SK-N-SH treated with all-trans-retinoic acid at 6 μM for 48 hours (cell line): Measurements from ENCODE around the gene ACOT6.
"Not testable (repeated sequence)": the region's sequence is repeated elsewhere in the genome, so short reads cannot be mapped to it uniquely, and the experiment has no call there.

Experiments used
- ATAC-seq: fragments of 200-7000 bp; cut with Tn5 transposase; 3 replicates; pipeline ENCODE4 v1.9.1; 2020; ENCODE audit warnings: mild to moderate bottlenecking, moderate library complexity
- ARNTL ChIP-seq: fragments of 450-650 bp; formaldehyde crosslinking; IDR thresholded peaks from 2 replicates; pipeline ENCODE4 v1.5.0; 2020; ENCODE audit warnings: low read depth, mild to moderate bottlenecking, moderate library complexity, borderline replicate concordance
- CSDC2 ChIP-seq: fragments of 250-450 bp; sonication (Bioruptor Pico); IDR thresholded peaks from 2 replicates; pipeline ENCODE4 v1.5.0; 2020; ENCODE audit warnings: mild to moderate bottlenecking, moderate library complexity
- ISL1 ChIP-seq: fragments of 250-450 bp; sonication (Bioruptor Pico); IDR thresholded peaks from 2 replicates; pipeline ENCODE4 v2.1.2; 2022; ENCODE audit warnings: mild to moderate bottlenecking, moderate library complexity
- PPARA ChIP-seq: fragments of 250-450 bp; sonication (Bioruptor Pico); IDR thresholded peaks from 2 replicates; pipeline ENCODE4 v1.5.0; 2020; ENCODE audit warnings: mild to moderate bottlenecking, borderline replicate concordance
- SNAI2 ChIP-seq: fragments of 250-450 bp; sonication (Bioruptor Pico); IDR thresholded peaks from 2 replicates; pipeline ENCODE4 v1.5.0; 2020; ENCODE audit warnings: mild to moderate bottlenecking, moderate library complexity
- ZFP3 ChIP-seq: fragments of 250-450 bp; sonication (Bioruptor Pico); IDR thresholded peaks from 2 replicates; pipeline ENCODE4 v1.5.0; 2020; ENCODE audit warnings: mild to moderate bottlenecking, moderate library complexity
- ZNF565 ChIP-seq: fragments of 450-650 bp; formaldehyde crosslinking; conservative IDR thresholded peaks from 2 replicates; pipeline ENCODE4 v1.5.0; 2020; ENCODE audit warnings: low read depth, mild to moderate bottlenecking, moderate library complexity
- ZNF70 ChIP-seq: fragments of 450-650 bp; formaldehyde crosslinking; IDR thresholded peaks from 2 replicates; pipeline ENCODE4 v1.5.0; 2020; ENCODE audit warnings: mild to moderate bottlenecking, moderate library complexity
- ZNF8 ChIP-seq: fragments of 450-650 bp; formaldehyde crosslinking; IDR thresholded peaks from 2 replicates; pipeline ENCODE4 v1.5.0; 2020; ENCODE audit warnings: mild to moderate bottlenecking, moderate library complexity
- TF ChIP-seq, protein P1 (sequence below): fragments of 250-450 bp; sonication (Bioruptor Pico); IDR thresholded peaks from 2 replicates; pipeline ENCODE4 v1.8.0; 2020; ENCODE audit warnings: mild to moderate bottlenecking, moderate library complexity, borderline replicate concordance
- TF ChIP-seq, protein P2 (sequence below): fragments of 250-450 bp; sonication (Bioruptor Pico); IDR thresholded peaks from 2 replicates; pipeline ENCODE4 v1.5.0; 2020; ENCODE audit warnings: mild to moderate bottlenecking, moderate library complexity
- TF ChIP-seq, protein P3 (sequence below): fragments of 250-450 bp; sonication (Bioruptor Pico); IDR thresholded peaks from 2 replicates; pipeline ENCODE4 v1.8.0; 2021; ENCODE audit warnings: low read depth, mild to moderate bottlenecking, moderate library complexity, borderline replicate concordance
- TF ChIP-seq, protein P4 (sequence below): fragments of 250-450 bp; sonication (Bioruptor Pico); IDR thresholded peaks from 2 replicates; pipeline ENCODE4 v1.5.1; 2020; ENCODE audit warnings: low read depth, mild to moderate bottlenecking, moderate library complexity
- TF ChIP-seq, protein P5 (sequence below): fragments of 250-450 bp; sonication (Bioruptor Pico); IDR thresholded peaks from 2 replicates; pipeline ENCODE4 v1.5.1; 2021; ENCODE audit warnings: mild to moderate bottlenecking, moderate library complexity

Gene ACOT6, protein sequence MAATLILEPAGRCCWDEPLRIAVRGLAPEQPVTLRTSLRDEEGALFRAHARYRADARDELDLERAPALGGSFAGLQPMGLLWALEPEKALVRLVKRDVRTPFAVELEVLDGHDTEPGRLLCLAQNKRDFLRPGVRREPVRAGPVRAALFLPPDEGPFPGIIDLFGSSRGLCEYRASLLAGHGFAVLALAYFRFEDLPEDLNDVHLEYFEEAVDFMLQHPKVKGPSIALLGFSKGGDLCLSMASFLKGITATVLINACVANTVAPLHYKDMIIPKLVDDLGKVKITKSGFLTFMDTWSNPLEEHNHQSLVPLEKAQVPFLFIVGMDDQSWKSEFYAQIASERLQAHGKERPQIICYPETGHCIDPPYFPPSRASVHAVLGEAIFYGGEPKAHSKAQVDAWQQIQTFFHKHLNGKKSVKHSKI

DNA sequence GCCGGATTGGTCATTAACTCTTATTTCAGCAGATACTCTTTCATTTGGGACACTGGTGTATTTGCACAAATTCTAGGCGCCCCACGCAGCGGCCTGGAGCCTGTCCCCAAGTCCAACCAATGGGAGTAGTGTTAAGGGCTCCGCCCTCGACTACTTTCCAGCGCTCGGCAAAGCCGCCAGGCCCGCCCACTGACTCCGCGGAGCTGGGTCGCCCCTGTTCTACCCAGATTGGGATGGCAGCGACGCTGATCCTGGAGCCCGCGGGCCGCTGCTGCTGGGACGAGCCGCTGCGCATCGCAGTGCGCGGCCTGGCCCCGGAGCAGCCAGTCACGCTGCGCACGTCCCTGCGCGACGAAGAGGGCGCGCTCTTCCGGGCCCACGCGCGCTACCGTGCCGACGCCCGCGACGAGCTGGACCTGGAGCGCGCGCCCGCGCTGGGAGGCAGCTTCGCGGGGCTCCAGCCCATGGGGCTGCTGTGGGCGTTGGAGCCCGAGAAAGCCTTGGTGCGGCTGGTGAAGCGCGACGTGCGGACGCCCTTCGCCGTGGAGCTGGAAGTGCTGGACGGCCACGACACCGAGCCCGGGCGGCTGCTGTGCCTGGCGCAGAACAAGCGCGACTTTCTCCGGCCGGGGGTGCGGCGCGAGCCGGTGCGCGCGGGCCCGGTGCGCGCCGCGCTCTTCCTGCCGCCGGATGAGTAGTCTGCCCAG, at the start of gene ACOT6:
TSS of gene ACOT6 (plus strand) at position 179 of the 707 bp plus-strand sequence. CDS start at position 234, 55 bp downstream.
- TF ChIP-seq, protein P1, sequence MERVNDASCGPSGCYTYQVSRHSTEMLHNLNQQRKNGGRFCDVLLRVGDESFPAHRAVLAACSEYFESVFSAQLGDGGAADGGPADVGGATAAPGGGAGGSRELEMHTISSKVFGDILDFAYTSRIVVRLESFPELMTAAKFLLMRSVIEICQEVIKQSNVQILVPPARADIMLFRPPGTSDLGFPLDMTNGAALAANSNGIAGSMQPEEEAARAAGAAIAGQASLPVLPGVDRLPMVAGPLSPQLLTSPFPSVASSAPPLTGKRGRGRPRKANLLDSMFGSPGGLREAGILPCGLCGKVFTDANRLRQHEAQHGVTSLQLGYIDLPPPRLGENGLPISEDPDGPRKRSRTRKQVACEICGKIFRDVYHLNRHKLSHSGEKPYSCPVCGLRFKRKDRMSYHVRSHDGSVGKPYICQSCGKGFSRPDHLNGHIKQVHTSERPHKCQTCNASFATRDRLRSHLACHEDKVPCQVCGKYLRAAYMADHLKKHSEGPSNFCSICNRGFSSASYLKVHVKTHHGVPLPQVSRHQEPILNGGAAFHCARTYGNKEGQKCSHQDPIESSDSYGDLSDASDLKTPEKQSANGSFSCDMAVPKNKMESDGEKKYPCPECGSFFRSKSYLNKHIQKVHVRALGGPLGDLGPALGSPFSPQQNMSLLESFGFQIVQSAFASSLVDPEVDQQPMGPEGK, result no peak
- TF ChIP-seq, protein P2, sequence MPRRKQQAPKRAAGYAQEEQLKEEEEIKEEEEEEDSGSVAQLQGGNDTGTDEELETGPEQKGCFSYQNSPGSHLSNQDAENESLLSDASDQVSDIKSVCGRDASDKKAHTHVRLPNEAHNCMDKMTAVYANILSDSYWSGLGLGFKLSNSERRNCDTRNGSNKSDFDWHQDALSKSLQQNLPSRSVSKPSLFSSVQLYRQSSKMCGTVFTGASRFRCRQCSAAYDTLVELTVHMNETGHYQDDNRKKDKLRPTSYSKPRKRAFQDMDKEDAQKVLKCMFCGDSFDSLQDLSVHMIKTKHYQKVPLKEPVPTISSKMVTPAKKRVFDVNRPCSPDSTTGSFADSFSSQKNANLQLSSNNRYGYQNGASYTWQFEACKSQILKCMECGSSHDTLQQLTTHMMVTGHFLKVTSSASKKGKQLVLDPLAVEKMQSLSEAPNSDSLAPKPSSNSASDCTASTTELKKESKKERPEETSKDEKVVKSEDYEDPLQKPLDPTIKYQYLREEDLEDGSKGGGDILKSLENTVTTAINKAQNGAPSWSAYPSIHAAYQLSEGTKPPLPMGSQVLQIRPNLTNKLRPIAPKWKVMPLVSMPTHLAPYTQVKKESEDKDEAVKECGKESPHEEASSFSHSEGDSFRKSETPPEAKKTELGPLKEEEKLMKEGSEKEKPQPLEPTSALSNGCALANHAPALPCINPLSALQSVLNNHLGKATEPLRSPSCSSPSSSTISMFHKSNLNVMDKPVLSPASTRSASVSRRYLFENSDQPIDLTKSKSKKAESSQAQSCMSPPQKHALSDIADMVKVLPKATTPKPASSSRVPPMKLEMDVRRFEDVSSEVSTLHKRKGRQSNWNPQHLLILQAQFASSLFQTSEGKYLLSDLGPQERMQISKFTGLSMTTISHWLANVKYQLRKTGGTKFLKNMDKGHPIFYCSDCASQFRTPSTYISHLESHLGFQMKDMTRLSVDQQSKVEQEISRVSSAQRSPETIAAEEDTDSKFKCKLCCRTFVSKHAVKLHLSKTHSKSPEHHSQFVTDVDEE (CRISPR knock-in tag), result 0 out of 2 replicates have a peak, but pooled peaks have one; percentile 36
- TF ChIP-seq PPARA (CRISPR knock-in tag) (no peak), ZFP3 (CRISPR knock-in tag) (peak; percentile 88), ZNF565 (no peak)
- TF ChIP-seq, all 23 proteins: peak for 2
- ATAC-seq, result peak; percentile 97

DNA sequence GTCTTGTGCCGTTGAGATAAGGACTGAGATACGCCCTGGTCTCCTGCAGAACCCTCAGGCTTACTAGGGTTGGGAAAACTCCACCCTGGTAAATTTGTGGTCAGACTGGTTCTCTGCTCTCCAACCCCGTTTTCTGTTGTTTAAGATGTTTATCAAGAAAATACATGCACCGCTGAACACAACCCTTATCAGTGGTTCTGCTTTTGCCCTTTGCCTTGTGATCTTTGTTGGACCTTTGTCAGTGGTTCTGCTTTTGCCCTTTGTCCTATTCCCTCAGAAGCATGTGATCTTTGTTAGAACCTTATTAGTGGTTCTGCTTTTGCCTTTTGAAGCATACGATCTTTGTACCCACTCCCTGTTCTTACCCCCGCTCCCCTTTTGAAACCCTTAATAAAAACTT, 49.6 kb upstream of the ACOT6 start:
- not testable (repeated sequence) for ATAC-seq

DNA sequence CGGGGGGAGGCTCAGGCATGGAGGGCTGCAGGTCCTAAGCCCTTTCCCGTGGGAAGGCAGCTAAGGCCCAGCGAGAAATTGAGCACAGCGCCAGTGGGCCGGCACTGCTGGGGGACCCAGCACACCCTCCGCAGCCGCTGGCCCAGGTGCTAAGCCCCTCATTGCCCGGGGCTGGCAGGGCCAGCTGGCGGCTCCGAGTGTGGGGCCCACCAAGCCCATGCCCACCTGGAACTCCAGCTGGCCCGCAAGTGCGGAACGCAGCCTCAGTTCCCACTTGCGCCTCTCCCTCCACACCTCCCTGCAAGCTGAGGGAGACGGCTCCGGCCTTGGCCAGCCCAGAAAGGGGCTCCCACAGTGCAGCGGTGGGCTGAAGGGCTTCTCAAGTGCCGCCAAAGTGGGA, 45.9 kb upstream of the ACOT6 start:
- not testable (repeated sequence) for ATAC-seq

DNA sequence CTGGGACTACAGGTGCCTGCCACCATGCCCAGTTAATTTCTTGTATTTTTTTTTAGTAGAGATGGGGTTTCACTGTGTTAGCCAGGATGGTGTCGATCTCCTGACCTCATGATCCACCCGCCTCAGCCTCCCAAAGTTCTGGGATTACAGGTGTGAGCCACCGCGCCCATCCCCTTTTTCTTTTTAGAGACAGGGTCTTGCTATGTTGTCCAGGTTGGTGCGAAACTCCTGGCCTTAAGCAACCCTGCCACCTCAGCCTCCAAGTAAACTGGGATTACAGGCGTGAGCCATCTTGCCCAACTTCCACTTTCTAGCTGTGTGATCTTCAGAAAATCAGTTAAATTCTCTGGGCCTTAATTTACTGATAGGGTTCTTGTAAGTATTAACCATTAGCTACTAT, 45.4 kb upstream of the ACOT6 start:
- ATAC-seq, result not testable (repeated sequence)

DNA sequence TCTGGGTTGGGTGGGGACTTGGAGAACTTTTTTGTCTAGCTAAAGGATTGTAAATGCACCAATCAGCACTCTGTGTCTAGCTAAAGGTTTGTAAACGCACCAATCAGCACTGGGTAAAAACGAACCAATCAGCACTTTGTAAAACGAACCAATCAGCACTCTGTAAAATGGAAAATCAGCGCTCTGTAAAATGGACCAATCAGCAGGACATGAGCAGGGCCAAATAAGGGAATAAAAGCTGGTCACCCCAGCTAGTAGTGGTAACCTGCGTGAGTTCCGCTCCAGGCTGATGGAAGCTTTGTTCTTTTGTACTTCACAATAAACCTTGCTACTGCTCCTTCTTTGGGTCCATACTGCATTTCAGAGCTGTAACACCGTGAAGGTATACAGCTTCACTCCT, 45.0 kb upstream of the ACOT6 start:
- ATAC-seq, result no peak
- TF ChIP-seq CSDC2, result no peak

DNA sequence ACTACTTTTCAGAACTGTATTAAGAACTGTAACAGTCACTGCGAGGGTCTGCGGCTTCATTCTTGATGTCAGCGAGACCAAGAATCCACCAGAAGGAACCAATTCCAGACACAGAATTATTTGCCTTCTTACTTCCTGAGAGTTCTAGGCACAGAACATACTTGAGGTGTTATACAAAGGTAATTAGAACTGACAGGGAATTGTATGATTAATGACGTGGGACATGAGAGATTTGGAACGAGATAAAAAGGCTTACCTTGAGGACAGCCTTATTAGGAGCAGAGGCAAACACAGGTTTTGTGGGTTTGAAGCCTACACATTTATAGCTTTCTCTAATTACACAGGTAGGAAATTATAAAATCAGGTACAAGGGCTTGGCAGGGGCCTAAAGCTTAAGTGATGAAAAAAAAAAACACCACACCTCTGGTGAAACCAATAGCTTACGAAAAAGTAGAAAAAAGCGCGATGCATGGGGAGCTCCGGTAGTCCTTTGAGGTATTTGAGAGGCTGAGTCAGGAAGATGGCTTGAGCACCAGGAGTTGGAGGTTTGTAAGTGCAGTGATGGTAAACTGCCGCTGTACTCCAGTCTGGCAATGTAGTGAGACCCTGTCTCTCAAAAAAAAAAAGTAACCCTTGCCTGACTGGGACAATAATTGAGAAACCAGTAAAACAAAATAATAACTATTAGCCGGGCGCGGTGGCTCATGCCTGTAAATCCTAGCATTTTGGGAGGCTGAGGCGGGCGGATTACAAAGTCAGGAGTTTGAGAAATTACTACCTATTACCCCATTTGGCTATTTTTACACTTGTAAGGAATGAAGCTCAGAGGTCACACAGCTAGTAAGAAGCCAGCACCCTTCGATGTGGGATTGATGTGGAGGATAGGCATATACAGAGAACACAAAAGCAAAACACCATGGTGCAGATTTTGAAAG, 44.1 kb upstream of the ACOT6 start:
- ATAC-seq, result peak; percentile 2; the same call in 2 of the 3 replicates
- TF ChIP-seq, protein P3, sequence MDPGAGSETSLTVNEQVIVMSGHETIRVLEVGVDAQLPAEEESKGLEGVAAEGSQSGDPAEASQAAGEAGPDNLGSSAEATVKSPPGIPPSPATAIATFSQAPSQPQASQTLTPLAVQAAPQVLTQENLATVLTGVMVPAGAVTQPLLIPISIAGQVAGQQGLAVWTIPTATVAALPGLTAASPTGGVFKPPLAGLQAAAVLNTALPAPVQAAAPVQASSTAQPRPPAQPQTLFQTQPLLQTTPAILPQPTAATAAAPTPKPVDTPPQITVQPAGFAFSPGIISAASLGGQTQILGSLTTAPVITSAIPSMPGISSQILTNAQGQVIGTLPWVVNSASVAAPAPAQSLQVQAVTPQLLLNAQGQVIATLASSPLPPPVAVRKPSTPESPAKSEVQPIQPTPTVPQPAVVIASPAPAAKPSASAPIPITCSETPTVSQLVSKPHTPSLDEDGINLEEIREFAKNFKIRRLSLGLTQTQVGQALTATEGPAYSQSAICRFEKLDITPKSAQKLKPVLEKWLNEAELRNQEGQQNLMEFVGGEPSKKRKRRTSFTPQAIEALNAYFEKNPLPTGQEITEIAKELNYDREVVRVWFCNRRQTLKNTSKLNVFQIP (CRISPR knock-in tag), result no peak
- TF ChIP-seq ZFP3 (CRISPR knock-in tag), result no peak
- no peak for TF ChIP-seq PPARA (CRISPR knock-in tag)
- no peak for TF ChIP-seq ARNTL (CRISPR knock-in tag)
- TF ChIP-seq, protein P4, sequence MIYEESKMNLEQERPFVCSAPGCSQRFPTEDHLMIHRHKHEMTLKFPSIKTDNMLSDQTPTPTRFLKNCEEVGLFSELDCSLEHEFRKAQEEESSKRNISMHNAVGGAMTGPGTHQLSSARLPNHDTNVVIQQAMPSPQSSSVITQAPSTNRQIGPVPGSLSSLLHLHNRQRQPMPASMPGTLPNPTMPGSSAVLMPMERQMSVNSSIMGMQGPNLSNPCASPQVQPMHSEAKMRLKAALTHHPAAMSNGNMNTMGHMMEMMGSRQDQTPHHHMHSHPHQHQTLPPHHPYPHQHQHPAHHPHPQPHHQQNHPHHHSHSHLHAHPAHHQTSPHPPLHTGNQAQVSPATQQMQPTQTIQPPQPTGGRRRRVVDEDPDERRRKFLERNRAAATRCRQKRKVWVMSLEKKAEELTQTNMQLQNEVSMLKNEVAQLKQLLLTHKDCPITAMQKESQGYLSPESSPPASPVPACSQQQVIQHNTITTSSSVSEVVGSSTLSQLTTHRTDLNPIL (CRISPR knock-in tag), result no peak
- TF ChIP-seq ZNF8, result no peak
- no peak for TF ChIP-seq ISL1 (CRISPR knock-in tag)
- no peak for TF ChIP-seq SNAI2 (CRISPR knock-in tag)
- TF ChIP-seq, protein P2 (CRISPR knock-in tag), result no peak
- no peak for TF ChIP-seq ZNF70 (CRISPR knock-in tag)
- no peak for TF ChIP-seq CSDC2
- TF ChIP-seq, protein P5, sequence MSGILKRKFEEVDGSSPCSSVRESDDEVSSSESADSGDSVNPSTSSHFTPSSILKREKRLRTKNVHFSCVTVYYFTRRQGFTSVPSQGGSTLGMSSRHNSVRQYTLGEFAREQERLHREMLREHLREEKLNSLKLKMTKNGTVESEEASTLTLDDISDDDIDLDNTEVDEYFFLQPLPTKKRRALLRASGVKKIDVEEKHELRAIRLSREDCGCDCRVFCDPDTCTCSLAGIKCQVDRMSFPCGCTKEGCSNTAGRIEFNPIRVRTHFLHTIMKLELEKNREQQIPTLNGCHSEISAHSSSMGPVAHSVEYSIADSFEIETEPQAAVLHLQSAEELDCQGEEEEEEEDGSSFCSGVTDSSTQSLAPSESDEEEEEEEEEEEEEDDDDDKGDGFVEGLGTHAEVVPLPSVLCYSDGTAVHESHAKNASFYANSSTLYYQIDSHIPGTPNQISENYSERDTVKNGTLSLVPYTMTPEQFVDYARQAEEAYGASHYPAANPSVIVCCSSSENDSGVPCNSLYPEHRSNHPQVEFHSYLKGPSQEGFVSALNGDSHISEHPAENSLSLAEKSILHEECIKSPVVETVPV (CRISPR knock-in tag), result no peak
